ENCODE results near the gene DNAH12.

DNAH12 gene

GRCh38 chr3:57569859-57570450 is 25.8 kb upstream of the DNAH12 start:
- Histone ChIP-seq H3K4me1 (ENCODE audit: control insufficient read depth, insufficient read depth, low read length) (no peaks in the 10 kb centered on the region), H3K36me3 (ENCODE audit: insufficient read depth, low read length) (peaks cover 69% of the 10 kb centered on the region), H3K4me3 (ENCODE audit: low read length) (no peak overlapping the region), H3K9ac (ENCODE audit: low read depth, low read length) (no peak overlapping the region), H3K4me2 (ENCODE audit: low read length) (no peak overlapping the region), H3K9me3 (replicated peaks; ENCODE audit: low read length) (no peaks in the 10 kb centered on the region), H3K27me3 (ENCODE audit: control insufficient read depth, insufficient read depth, low read length) (no peaks in the 10 kb centered on the region)

- Histone ChIP-seq H3K4me2 (ENCODE audit: low read length) (peak overlapping the region; percentile 59), H3K4me1 (ENCODE audit: control insufficient read depth, insufficient read depth, low read length) (peaks cover 24% of the 10 kb centered on the region), H3K27me3 (ENCODE audit: control insufficient read depth, insufficient read depth, low read length) (no peaks in the 10 kb centered on the region), H3K4me3 (ENCODE audit: low read length) (peak overlapping the region; percentile 24), H3K9ac (ENCODE audit: low read depth, low read length) (no peak overlapping the region), H3K9me3 (replicated peaks; ENCODE audit: low read length) (no peaks in the 10 kb centered on the region), H3K36me3 (ENCODE audit: insufficient read depth, low read length) (peaks cover 19% of the 10 kb centered on the region)
Observed at GRCh38 chr3:57559526-57559925, 15.4 kb upstream of the DNAH12 start.

- H3K36me3 ChIP-seq (ENCODE audit: insufficient read depth, low read length): peaks cover 17% of the 10 kb centered on the region
- peak overlapping the region; percentile 95 for H3K9ac ChIP-seq (ENCODE audit: low read depth, low read length)
- no peaks in the 10 kb centered on the region for H3K27me3 ChIP-seq (ENCODE audit: control insufficient read depth, insufficient read depth, low read length)
- no peaks in the 10 kb centered on the region for H3K9me3 ChIP-seq (replicated peaks; ENCODE audit: low read length)
- peaks cover 24% of the 10 kb centered on the region for H3K4me1 ChIP-seq (ENCODE audit: control insufficient read depth, insufficient read depth, low read length)
- peak overlapping the region; percentile 98 for H3K4me2 ChIP-seq (ENCODE audit: low read length)
- H3K4me3 ChIP-seq (ENCODE audit: low read length): peak overlapping the region; percentile 87
Observed at GRCh38 chr3:57557085-57557537, 13.0 kb upstream of the DNAH12 start.

GRCh38 chr3:57556459-57557084 is 12.4 kb upstream of the DNAH12 start:
- Histone ChIP-seq H3K27me3 (ENCODE audit: control insufficient read depth, insufficient read depth, low read length) (no peaks in the 10 kb centered on the region), H3K4me2 (ENCODE audit: low read length) (peak overlapping the region; percentile 98), H3K4me3 (ENCODE audit: low read length) (peak overlapping the region; percentile 87), H3K9ac (ENCODE audit: low read depth, low read length) (peak overlapping the region; percentile 95), H3K36me3 (ENCODE audit: insufficient read depth, low read length) (peaks cover 15% of the 10 kb centered on the region), H3K4me1 (ENCODE audit: control insufficient read depth, insufficient read depth, low read length) (peaks cover 24% of the 10 kb centered on the region), H3K9me3 (replicated peaks; ENCODE audit: low read length) (no peaks in the 10 kb centered on the region)

- peak within 1 kb of the TSS; percentile 87 for H3K4me3 ChIP-seq (ENCODE audit: low read length)
- H3K9me3 ChIP-seq (replicated peaks; ENCODE audit: low read length): no peaks in the 10 kb centered on the region
- H3K27me3 ChIP-seq (ENCODE audit: control insufficient read depth, insufficient read depth, low read length): no peaks in the 10 kb centered on the region
- H3K4me1 ChIP-seq (ENCODE audit: control insufficient read depth, insufficient read depth, low read length): peaks cover 22% of the 10 kb centered on the region
- peak within 1 kb of the TSS; percentile 95 for H3K9ac ChIP-seq (ENCODE audit: low read depth, low read length)
- H3K36me3 ChIP-seq (ENCODE audit: insufficient read depth, low read length): peaks cover 15% of the 10 kb centered on the region
- peak within 1 kb of the TSS; percentile 98 for H3K4me2 ChIP-seq (ENCODE audit: low read length)
Observed at GRCh38 chr3:57555738-57556458, 11.8 kb upstream of the DNAH12 start, which contains the start of gene PDE12. Gene PDE12 (plus strand): TSS chr3:57556274. CDS start chr3:57556380, 106 bp downstream.

- Histone ChIP-seq H3K4me2 (ENCODE audit: low read length) (peak overlapping the region; percentile 98), H3K36me3 (ENCODE audit: insufficient read depth, low read length) (peaks cover 15% of the 10 kb centered on the region), H3K9me3 (replicated peaks; ENCODE audit: low read length) (no peaks in the 10 kb centered on the region), H3K9ac (ENCODE audit: low read depth, low read length) (peak overlapping the region; percentile 95), H3K4me3 (ENCODE audit: low read length) (peak overlapping the region; percentile 87), H3K4me1 (ENCODE audit: control insufficient read depth, insufficient read depth, low read length) (peaks cover 19% of the 10 kb centered on the region), H3K27me3 (ENCODE audit: control insufficient read depth, insufficient read depth, low read length) (no peaks in the 10 kb centered on the region)
Observed at GRCh38 chr3:57555306-57555705, 11.2 kb upstream of the DNAH12 start.

GRCh38 chr3:57546616-57547015 is 2.5 kb upstream of the DNAH12 start:
- Histone ChIP-seq H3K4me3 (ENCODE audit: low read length) (no peak overlapping the region), H3K27me3 (ENCODE audit: control insufficient read depth, insufficient read depth, low read length) (no peaks in the 10 kb centered on the region), H3K4me2 (ENCODE audit: low read length) (no peak overlapping the region)

GRCh38 chr3:57545636-57546268 is 1.6 kb upstream of the DNAH12 start:
- Histone ChIP-seq H3K9me3 (replicated peaks; ENCODE audit: low read length) (no peaks in the 10 kb centered on the region), H3K36me3 (ENCODE audit: insufficient read depth, low read length) (no peaks in the 10 kb centered on the region)

More at GRCh38 chr3:57546616-57547015, 2.5 kb upstream of the DNAH12 start:
- H3K4me1 ChIP-seq (ENCODE audit: control insufficient read depth, insufficient read depth, low read length): peaks cover 4% of the 10 kb centered on the region
- H3K36me3 ChIP-seq (ENCODE audit: insufficient read depth, low read length): no peaks in the 10 kb centered on the region
- H3K9ac ChIP-seq (ENCODE audit: low read depth, low read length): no peak overlapping the region
- no peaks in the 10 kb centered on the region for H3K9me3 ChIP-seq (replicated peaks; ENCODE audit: low read length)

GRCh38 chr3:57538465-57538864 is 5.7 kb downstream of the DNAH12 start:
- Histone ChIP-seq H3K4me3 (ENCODE audit: low read length) (no peak overlapping the region), H3K36me3 (ENCODE audit: insufficient read depth, low read length) (no peaks in the 10 kb centered on the region), H3K4me1 (ENCODE audit: control insufficient read depth, insufficient read depth, low read length) (no peaks in the 10 kb centered on the region), H3K9me3 (replicated peaks; ENCODE audit: low read length) (no peaks in the 10 kb centered on the region), H3K9ac (ENCODE audit: low read depth, low read length) (no peak overlapping the region), H3K27me3 (ENCODE audit: control insufficient read depth, insufficient read depth, low read length) (no peaks in the 10 kb centered on the region), H3K4me2 (ENCODE audit: low read length) (no peak overlapping the region)

More at GRCh38 chr3:57545636-57546268, 1.6 kb upstream of the DNAH12 start:
- Histone ChIP-seq H3K9ac (ENCODE audit: low read depth, low read length) (no peak overlapping the region), H3K4me2 (ENCODE audit: low read length) (no peak overlapping the region), H3K27me3 (ENCODE audit: control insufficient read depth, insufficient read depth, low read length) (no peaks in the 10 kb centered on the region), H3K4me3 (ENCODE audit: low read length) (no peak overlapping the region), H3K4me1 (ENCODE audit: control insufficient read depth, insufficient read depth, low read length) (peaks cover 4% of the 10 kb centered on the region)

- Histone ChIP-seq H3K4me2 (ENCODE audit: low read length) (no peak overlapping the region), H3K9ac (ENCODE audit: low read depth, low read length) (no peak overlapping the region), H3K27me3 (ENCODE audit: control insufficient read depth, insufficient read depth, low read length) (no peaks in the 10 kb centered on the region)
Observed at GRCh38 chr3:57530071-57530608, 14.0 kb downstream of the DNAH12 start.

More at GRCh38 chr3:57530071-57530608, 14.0 kb downstream of the DNAH12 start:
- Histone ChIP-seq H3K4me1 (ENCODE audit: control insufficient read depth, insufficient read depth, low read length) (no peaks in the 10 kb centered on the region), H3K36me3 (ENCODE audit: insufficient read depth, low read length) (no peaks in the 10 kb centered on the region), H3K4me3 (ENCODE audit: low read length) (no peak overlapping the region), H3K9me3 (replicated peaks; ENCODE audit: low read length) (no peaks in the 10 kb centered on the region)

All from skeletal muscle satellite cell (primary cell).